Lower leg skin (tissue), 4 donors: Measurements from ENCODE around the gene NUP50. TPM values are rescaled to one million over a fixed set of nuclear protein-coding genes. Genes with fewer than 3 reads are reported as not detected.

Experiments used
- DNase-seq, 2 donors: peaks; one replicate each; pipeline ENCODE4 v3.0.0-alpha.2; 2019; ENCODE audit warnings: low spot score in 2 of 2
- H3K4me3 ChIP-seq: fragments of 200-600 bp; sonication (generic); 2 replicates; pipeline ENCODE4 v1.5.1; 2017; ENCODE audit warnings: mild to moderate bottlenecking, low read depth; ENCODE audit not compliant: poor library complexity, severe bottlenecking
- POLR2A ChIP-seq, 2 donors: fragments of 450-650 bp; IDR thresholded peaks; one replicate each; pipeline ENCODE4 v1.6.1; 2016 to 2017; ENCODE audit warnings: antibody characterized with exemption in 2 of 2, mild to moderate bottlenecking in 1 of 2, moderate library complexity in 1 of 2
- WGBS, 2 donors: methylation state at CpG; one replicate each; pipeline ENCODE4 v1.1.5; 2018; 5-methylcytosine and 5-hydroxymethylcytosine counted together
- intact Hi-C: fragments of 100-400 bp; cut with DNase I; formaldehyde crosslinking; loops from one replicate; pipeline ENCODE4 v1.15.0; 2023; ENCODE audit warnings: low total_unique reads
- total RNA-seq, 4 donors: library from RNA; depleted of rRNA; stranded (reverse); fragments of >200 nt; gene quantifications; one replicate each; pipeline ENCODE4 v1.1.0, GENCODE V29; 2016
- TF ChIP-seq, protein P1 (sequence below), 3 donors: fragments of 450-650 bp; IDR thresholded peaks; one replicate each; pipeline ENCODE4 v1.5.1; 2016; ENCODE audit warnings: antibody characterized with exemption in 3 of 3, mild to moderate bottlenecking in 3 of 3, moderate library complexity in 2 of 3

The NUP50 gene
- total RNA-seq, 4 donors from 2014 or later = 50.6 to 129 (median 71.2) TPM

DNA sequence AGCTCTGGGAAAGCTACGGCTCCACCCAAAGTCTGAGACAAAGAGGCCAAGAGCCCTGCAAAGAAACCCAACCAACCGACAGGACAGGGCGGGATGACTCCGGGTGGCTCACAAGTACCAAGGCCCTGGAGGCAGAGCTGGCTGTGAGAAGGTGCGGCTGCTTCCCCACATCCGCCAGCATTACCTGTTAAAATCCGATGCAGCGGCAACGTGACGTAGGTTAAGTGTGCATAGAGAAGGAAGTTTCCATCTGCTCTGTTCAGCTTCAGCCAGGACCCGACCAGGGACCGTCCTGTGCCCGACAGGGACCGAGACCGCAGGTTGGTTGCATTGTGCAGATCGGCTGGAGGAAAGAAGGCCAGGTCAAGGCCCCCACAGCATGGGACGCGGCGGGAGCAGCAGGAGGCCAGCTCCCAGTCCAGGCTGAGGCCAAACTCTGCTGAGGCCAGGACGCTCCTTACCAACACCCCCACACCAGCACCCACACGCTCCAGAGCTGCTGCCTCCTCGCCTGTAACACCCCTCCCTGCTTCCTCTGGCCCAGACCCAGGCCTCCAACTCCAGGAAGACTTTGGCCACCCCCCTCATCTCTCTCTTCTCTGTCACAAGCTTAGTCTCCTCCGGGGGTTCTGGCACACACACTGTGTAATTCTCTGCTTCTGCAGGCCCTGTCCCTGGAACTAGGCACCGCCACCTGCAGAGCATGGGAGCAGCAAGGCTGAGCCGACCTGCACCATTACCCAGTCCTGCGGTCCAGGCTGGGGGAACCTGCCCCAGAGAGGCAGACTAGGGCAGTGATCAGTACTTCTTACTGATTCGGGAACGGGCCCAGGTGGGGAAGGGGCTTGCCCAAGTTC lies 34.1 kb downstream of the NUP50 start:
- WGBS, 2 donors = 77 to 85% methylated on average over 26 to 28 of the region's 28 CpGs
- peak in 1 of 2 donors; percentile 80 for DNase-seq
- intact Hi-C loops = no loop called here
- TF ChIP-seq, protein P1, sequence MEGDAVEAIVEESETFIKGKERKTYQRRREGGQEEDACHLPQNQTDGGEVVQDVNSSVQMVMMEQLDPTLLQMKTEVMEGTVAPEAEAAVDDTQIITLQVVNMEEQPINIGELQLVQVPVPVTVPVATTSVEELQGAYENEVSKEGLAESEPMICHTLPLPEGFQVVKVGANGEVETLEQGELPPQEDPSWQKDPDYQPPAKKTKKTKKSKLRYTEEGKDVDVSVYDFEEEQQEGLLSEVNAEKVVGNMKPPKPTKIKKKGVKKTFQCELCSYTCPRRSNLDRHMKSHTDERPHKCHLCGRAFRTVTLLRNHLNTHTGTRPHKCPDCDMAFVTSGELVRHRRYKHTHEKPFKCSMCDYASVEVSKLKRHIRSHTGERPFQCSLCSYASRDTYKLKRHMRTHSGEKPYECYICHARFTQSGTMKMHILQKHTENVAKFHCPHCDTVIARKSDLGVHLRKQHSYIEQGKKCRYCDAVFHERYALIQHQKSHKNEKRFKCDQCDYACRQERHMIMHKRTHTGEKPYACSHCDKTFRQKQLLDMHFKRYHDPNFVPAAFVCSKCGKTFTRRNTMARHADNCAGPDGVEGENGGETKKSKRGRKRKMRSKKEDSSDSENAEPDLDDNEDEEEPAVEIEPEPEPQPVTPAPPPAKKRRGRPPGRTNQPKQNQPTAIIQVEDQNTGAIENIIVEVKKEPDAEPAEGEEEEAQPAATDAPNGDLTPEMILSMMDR (IDR thresholded peaks at IDR 0.05) = no peak
- no peak for TF ChIP-seq POLR2A (IDR thresholded peaks at IDR 0.05)
- no peak overlapping the region for H3K4me3 ChIP-seq

DNA sequence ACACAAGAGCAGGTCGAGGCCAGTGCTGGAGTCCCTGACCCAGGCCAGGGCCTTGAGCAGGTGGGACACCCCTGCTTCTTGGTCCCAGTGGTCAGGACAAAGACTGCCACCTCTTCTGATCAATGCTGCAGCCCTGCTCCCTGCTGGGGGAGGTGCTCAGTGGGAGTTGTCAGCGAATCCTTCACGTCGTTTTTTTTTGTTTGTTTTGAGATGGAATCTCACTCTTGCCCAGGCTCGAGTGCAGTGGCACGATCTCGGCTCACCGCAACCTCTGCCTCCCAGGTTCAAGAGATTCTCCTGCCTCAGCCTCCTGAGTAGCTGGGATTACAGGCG lies 34.7 kb downstream of the NUP50 start:
- peak in 1 of 2 donors; percentile 79 for DNase-seq
- intact Hi-C loops = no loop called here
- TF ChIP-seq, protein P1 (IDR thresholded peaks at IDR 0.05) = no peak
- no peak for TF ChIP-seq POLR2A (IDR thresholded peaks at IDR 0.05)
- WGBS, 2 donors = 75 to 76% methylated on average over 8 to 9 of the region's 9 CpGs
- no peak overlapping the region for H3K4me3 ChIP-seq

DNA sequence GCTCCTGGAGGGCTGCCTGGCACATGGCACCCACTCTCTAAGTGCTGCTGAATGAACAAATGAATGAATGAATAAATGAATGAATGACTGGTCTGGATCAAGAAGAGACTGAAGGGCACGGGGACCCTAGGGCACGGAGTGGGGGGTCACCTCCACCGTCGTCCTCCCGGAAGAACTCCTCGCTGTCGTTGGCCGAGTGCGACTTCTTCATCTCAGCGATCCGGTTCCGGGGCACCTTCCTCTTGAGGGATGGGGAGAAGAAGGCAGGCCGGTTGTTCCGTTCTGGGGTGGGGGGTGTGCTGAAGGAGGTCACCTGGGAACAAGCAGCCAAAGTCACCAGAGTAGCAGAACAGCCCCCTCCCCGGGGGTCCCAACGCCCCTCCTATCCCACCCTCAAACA lies 36.0 kb downstream of the NUP50 start:
- TF ChIP-seq, protein P1 (IDR thresholded peaks at IDR 0.05) = no peak
- TF ChIP-seq POLR2A (IDR thresholded peaks at IDR 0.05) = no peak
- DNase-seq = peak in 1 of 2 donors; percentile 75
- H3K4me3 ChIP-seq = no peak overlapping the region
- intact Hi-C loops = no loop called here
- 91 to 92% methylated on average over 15 of the region's 16 CpGs for WGBS, 2 donors

DNA sequence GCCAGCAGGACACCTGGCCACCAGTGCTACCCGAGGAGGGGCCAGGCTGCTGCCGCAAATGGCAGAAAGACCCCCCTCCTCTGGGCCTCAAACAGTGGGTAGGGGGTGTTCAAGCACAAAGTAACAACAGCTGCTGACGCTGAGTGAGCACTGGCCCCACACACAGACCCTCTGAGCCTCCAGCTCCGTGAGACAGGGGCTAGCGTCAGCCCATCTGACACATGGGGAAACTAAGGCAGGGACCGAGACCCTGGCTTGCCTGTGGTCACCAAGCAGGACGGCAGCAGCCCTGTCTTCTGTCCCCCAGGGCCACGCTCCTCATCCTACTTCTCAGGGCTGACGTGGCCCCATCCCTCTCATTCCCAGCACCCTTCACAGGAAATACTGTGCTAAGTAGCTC lies 36.5 kb downstream of the NUP50 start:
- TF ChIP-seq POLR2A (IDR thresholded peaks at IDR 0.05) = no peak
- TF ChIP-seq, protein P1 (IDR thresholded peaks at IDR 0.05) = no peak
- no peak overlapping the region for H3K4me3 ChIP-seq
- no peak for DNase-seq
- intact Hi-C loops = no loop called here
- 83 to 90% methylated on average over 8 to 9 of the region's 9 CpGs for WGBS, 2 donors

DNA sequence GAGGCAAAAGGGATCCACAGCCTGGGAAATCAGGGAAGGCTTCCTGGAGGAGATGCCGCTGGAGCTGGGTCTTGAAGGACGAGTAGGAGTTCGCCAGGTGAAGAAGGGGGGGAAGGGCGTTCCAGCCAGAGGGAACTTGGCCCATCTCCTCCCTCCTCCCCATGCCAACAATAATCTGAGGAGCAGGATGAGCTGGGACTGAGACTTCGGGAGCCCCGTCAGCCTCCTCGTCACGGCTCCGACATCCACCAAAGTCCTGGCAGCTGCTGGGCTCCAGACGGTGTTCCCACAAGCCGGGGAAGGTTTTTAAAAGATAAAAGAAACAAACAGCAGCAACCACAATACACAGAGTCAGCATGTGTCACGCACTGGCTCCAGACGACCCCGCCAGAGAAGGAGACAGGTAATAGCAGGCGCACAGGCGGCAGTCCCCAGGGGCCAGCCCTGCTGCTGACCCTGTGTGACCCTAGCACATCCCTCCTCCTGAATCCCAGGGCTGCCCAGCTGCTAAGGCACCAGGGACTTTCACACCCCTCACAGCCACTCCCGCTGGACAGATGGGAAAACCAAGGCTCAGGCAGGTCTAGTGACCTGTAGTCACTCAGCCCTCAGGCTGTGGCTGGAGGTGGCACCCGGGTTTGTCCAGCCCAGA lies 37.3 kb downstream of the NUP50 start:
- 86 to 93% methylated on average over 12 to 18 of the region's 18 CpGs for WGBS, 2 donors
- intact Hi-C loops = no loop called here
- DNase-seq = no peak

More for the DNA sequence above, 37.3 kb downstream of the NUP50 start:
- TF ChIP-seq POLR2A (IDR thresholded peaks at IDR 0.05) = no peak
- TF ChIP-seq, protein P1 (IDR thresholded peaks at IDR 0.05) = no peak
- H3K4me3 ChIP-seq = no peak overlapping the region
